Gastrocnemius medialis (tissue), 4 donors: Measurements from ENCODE around the gene MMP25.

ENCODE experiments used
- POLR2A ChIP-seq, 2 donors: fragments of 450-650 bp; IDR thresholded peaks; one replicate each; pipeline ENCODE4 v1.6.1; 2017; ENCODE audit warnings: antibody characterized with exemption in 2 of 2, mild to moderate bottlenecking in 2 of 2, moderate library complexity in 2 of 2
- TF ChIP-seq, protein P1 (sequence below), 5 experiments: fragments of 450-650 bp in 3 of 5; fragments of 200-600 bp in 2 of 5; sonication (generic) in 2 of 5; IDR thresholded peaks in 4 of 5; conservative IDR thresholded peaks in 1 of 5; 1 replicate in 4 of 5; 2 replicates in 1 of 5; pipeline ENCODE4 v1.5.1; 2016 to 2019; ENCODE audit warnings: antibody characterized with exemption in 5 of 5, mild to moderate bottlenecking in 3 of 5, moderate library complexity in 3 of 5

DNA sequence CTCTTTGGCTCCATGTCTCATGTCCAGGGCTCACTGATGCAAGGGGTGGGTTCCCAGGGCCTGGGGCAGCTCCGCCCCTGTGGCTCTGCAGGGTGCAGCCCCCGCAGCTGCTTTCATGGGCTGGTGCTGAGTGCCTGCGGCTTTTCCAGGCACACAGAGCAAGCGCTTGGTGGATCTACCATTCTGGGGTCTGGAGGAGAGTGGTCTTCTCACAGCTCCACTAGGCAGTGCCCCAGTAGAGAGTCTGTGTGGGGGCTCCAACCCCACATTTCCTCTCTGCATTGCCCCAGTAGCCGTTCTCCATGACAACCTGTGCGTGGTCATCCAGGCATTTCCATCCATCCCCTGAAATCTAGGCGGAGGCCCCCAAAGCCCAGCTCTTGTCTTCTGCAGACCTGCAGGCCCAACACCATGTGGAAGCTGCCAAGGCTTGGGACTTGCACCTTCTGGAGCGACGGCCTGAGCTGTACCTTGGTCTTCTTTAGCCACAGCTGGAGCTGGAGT is 24.3 kb downstream of the MMP25 start:
- TF ChIP-seq, protein P1, sequence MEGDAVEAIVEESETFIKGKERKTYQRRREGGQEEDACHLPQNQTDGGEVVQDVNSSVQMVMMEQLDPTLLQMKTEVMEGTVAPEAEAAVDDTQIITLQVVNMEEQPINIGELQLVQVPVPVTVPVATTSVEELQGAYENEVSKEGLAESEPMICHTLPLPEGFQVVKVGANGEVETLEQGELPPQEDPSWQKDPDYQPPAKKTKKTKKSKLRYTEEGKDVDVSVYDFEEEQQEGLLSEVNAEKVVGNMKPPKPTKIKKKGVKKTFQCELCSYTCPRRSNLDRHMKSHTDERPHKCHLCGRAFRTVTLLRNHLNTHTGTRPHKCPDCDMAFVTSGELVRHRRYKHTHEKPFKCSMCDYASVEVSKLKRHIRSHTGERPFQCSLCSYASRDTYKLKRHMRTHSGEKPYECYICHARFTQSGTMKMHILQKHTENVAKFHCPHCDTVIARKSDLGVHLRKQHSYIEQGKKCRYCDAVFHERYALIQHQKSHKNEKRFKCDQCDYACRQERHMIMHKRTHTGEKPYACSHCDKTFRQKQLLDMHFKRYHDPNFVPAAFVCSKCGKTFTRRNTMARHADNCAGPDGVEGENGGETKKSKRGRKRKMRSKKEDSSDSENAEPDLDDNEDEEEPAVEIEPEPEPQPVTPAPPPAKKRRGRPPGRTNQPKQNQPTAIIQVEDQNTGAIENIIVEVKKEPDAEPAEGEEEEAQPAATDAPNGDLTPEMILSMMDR (IDR thresholded peaks at IDR 0.05 in 4 of 5, conservative IDR thresholded peaks at IDR 0.05 in 1 of 5) = no peak
- no peak for TF ChIP-seq POLR2A (IDR thresholded peaks at IDR 0.05)
